Testis (tissue), 2 donors: ENCODE data around the gene RHOF.

Experiments used
- CTCF ChIP-seq, 3 experiments: fragments of 450-650 bp in 2 of 3; fragments of 200-600 bp in 1 of 3; sonication (generic) in 1 of 3; IDR thresholded peaks; one replicate each; pipeline ENCODE4 v1.5.1; 2016 to 2019; ENCODE audit warnings: antibody characterized with exemption in 3 of 3, mild to moderate bottlenecking in 2 of 3, moderate library complexity in 1 of 3
- POLR2A ChIP-seq: fragments of 450-650 bp; IDR thresholded peaks from one replicate; pipeline ENCODE4 v1.6.1; 2017; ENCODE audit warnings: antibody characterized with exemption, mild to moderate bottlenecking, moderate library complexity

- TF ChIP-seq CTCF (IDR thresholded peaks at IDR 0.05), result no peak
- no peak for TF ChIP-seq POLR2A
Observed at GRCh38 chr12:121762269-121762668, 31.2 kb downstream of the RHOF start.
